ENCODE data around the gene SDHB.

SDHB gene

GRCh38 chr1:17011092-17011438, 42.8 kb downstream of the SDHB start:
- DNase-seq (ENCODE audit: low read depth, low spot score): no peak
- no peak overlapping the region for H3K27ac ChIP-seq
- H3K9ac ChIP-seq (ENCODE audit: insufficient read length): peak overlapping the region; percentile 57
- TF ChIP-seq FOXP2 (optimal IDR thresholded peaks at IDR 0.05; ENCODE audit: control extremely low read depth, extremely low read length, insufficient read depth) (no peak), EZH2 (IDR thresholded peaks at IDR 0.05) (no peak), POLR2AphosphoS5 (IDR thresholded peaks at IDR 0.05; ENCODE audit: borderline replicate concordance, low read depth, low read length) (no peak)
- no peaks in the 10 kb centered on the region for H3K9me3 ChIP-seq (ENCODE audit: low read depth, low read length)
- H3K36me3 ChIP-seq (ENCODE audit: insufficient read depth, low read length): no peaks in the 10 kb centered on the region
- peak overlapping the region; percentile 86 for H3K4me3 ChIP-seq

GRCh38 chr1:17009706-17010105, 44.1 kb downstream of the SDHB start:
- Histone ChIP-seq H3K9ac (ENCODE audit: insufficient read length) (no peak overlapping the region), H3K9me3 (ENCODE audit: low read depth, low read length) (no peaks in the 10 kb centered on the region), H3K4me3 (no peak overlapping the region), H3K27ac (no peak overlapping the region), H3K36me3 (ENCODE audit: insufficient read depth, low read length) (no peaks in the 10 kb centered on the region)
- TF ChIP-seq EZH2 (IDR thresholded peaks at IDR 0.05): no peak
- TF ChIP-seq POLR2AphosphoS5 (IDR thresholded peaks at IDR 0.05; ENCODE audit: borderline replicate concordance, low read depth, low read length): no peak
- TF ChIP-seq FOXP2 (optimal IDR thresholded peaks at IDR 0.05; ENCODE audit: control extremely low read depth, extremely low read length, insufficient read depth): no peak
- no peak for DNase-seq (ENCODE audit: low read depth, low spot score)

- Histone ChIP-seq H3K4me3 (no peak overlapping the region), H3K9ac (ENCODE audit: insufficient read length) (no peak overlapping the region), H3K27ac (no peak overlapping the region), H3K9me3 (ENCODE audit: low read depth, low read length) (no peaks in the 10 kb centered on the region), H3K36me3 (ENCODE audit: insufficient read depth, low read length) (no peaks in the 10 kb centered on the region; the same call in 1 of the 2 replicates)
- no peak for DNase-seq (ENCODE audit: low read depth, low spot score)
- TF ChIP-seq FOXP2 (optimal IDR thresholded peaks at IDR 0.05; ENCODE audit: control extremely low read depth, extremely low read length, insufficient read depth) (no peak), EZH2 (IDR thresholded peaks at IDR 0.05) (no peak), POLR2AphosphoS5 (IDR thresholded peaks at IDR 0.05; ENCODE audit: borderline replicate concordance, low read depth, low read length) (no peak)
These were observed 45.5 kb downstream of the SDHB start for GRCh38 chr1:17008208-17008855.

GRCh38 chr1:17007121-17007520, 46.7 kb downstream of the SDHB start:
- no peak overlapping the region for H3K27ac ChIP-seq
- TF ChIP-seq POLR2AphosphoS5 (IDR thresholded peaks at IDR 0.05; ENCODE audit: borderline replicate concordance, low read depth, low read length): no peak
- TF ChIP-seq FOXP2 (optimal IDR thresholded peaks at IDR 0.05; ENCODE audit: control extremely low read depth, extremely low read length, insufficient read depth): no peak
- no peak for TF ChIP-seq EZH2 (IDR thresholded peaks at IDR 0.05)
- no peak overlapping the region for H3K9ac ChIP-seq (ENCODE audit: insufficient read length)
- no peaks in the 10 kb centered on the region for H3K9me3 ChIP-seq (ENCODE audit: low read depth, low read length)
- DNase-seq (ENCODE audit: low read depth, low spot score): no peak
- no peak overlapping the region for H3K4me3 ChIP-seq
- H3K36me3 ChIP-seq (ENCODE audit: insufficient read depth, low read length): peaks cover 5% of the 10 kb centered on the region; the same call in 1 of the 2 replicates

GRCh38 chr1:17005365-17005740, 48.5 kb downstream of the SDHB start:
- Histone ChIP-seq H3K9ac (ENCODE audit: insufficient read length) (no peak overlapping the region), H3K27ac (no peak overlapping the region), H3K9me3 (ENCODE audit: low read depth, low read length) (no peaks in the 10 kb centered on the region), H3K36me3 (ENCODE audit: insufficient read depth, low read length) (peaks cover 10% of the 10 kb centered on the region; the same call in 1 of the 2 replicates), H3K4me3 (no peak overlapping the region)
- TF ChIP-seq POLR2AphosphoS5 (IDR thresholded peaks at IDR 0.05; ENCODE audit: borderline replicate concordance, low read depth, low read length) (no peak), FOXP2 (optimal IDR thresholded peaks at IDR 0.05; ENCODE audit: control extremely low read depth, extremely low read length, insufficient read depth) (no peak)
- DNase-seq (ENCODE audit: low read depth, low spot score): no peak

- Histone ChIP-seq H3K4me3 (no peak overlapping the region), H3K9me3 (ENCODE audit: low read depth, low read length) (no peaks in the 10 kb centered on the region), H3K27ac (no peak overlapping the region), H3K36me3 (ENCODE audit: insufficient read depth, low read length) (peaks cover 10% of the 10 kb centered on the region; the same call in 1 of the 2 replicates), H3K9ac (ENCODE audit: insufficient read length) (no peak overlapping the region)
- no peak for DNase-seq (ENCODE audit: low read depth, low spot score)
- no peak for TF ChIP-seq FOXP2 (optimal IDR thresholded peaks at IDR 0.05; ENCODE audit: control extremely low read depth, extremely low read length, insufficient read depth)
- no peak for TF ChIP-seq POLR2AphosphoS5 (IDR thresholded peaks at IDR 0.05; ENCODE audit: borderline replicate concordance, low read depth, low read length)
- no peak for TF ChIP-seq EZH2 (IDR thresholded peaks at IDR 0.05)
These were observed 49.1 kb downstream of the SDHB start for GRCh38 chr1:17004466-17005364.

GRCh38 chr1:17002524-17002902, 51.3 kb downstream of the SDHB start:
- TF ChIP-seq POLR2AphosphoS5 (IDR thresholded peaks at IDR 0.05; ENCODE audit: borderline replicate concordance, low read depth, low read length) (no peak), EZH2 (IDR thresholded peaks at IDR 0.05) (no peak), FOXP2 (optimal IDR thresholded peaks at IDR 0.05; ENCODE audit: control extremely low read depth, extremely low read length, insufficient read depth) (no peak)
- no peak for DNase-seq (ENCODE audit: low read depth, low spot score)
- Histone ChIP-seq H3K9me3 (ENCODE audit: low read depth, low read length) (no peaks in the 10 kb centered on the region), H3K27ac (no peak overlapping the region), H3K36me3 (ENCODE audit: insufficient read depth, low read length) (peaks cover 10% of the 10 kb centered on the region; the same call in 1 of the 2 replicates), H3K4me3 (no peak overlapping the region), H3K9ac (ENCODE audit: insufficient read length) (no peak overlapping the region)

- H3K36me3 ChIP-seq (ENCODE audit: insufficient read depth, low read length): peaks cover 10% of the 10 kb centered on the region; the same call in 1 of the 2 replicates
- no peak for DNase-seq (ENCODE audit: low read depth, low spot score)
- no peak overlapping the region for H3K4me3 ChIP-seq
- no peak for TF ChIP-seq EZH2 (IDR thresholded peaks at IDR 0.05)
- TF ChIP-seq POLR2AphosphoS5 (IDR thresholded peaks at IDR 0.05; ENCODE audit: borderline replicate concordance, low read depth, low read length): no peak
- TF ChIP-seq FOXP2 (optimal IDR thresholded peaks at IDR 0.05; ENCODE audit: control extremely low read depth, extremely low read length, insufficient read depth): no peak
- no peak overlapping the region for H3K27ac ChIP-seq
- H3K9ac ChIP-seq (ENCODE audit: insufficient read length): no peak overlapping the region
- H3K9me3 ChIP-seq (ENCODE audit: low read depth, low read length): no peaks in the 10 kb centered on the region
These were observed 51.9 kb downstream of the SDHB start for GRCh38 chr1:17001760-17002523.

Measured in SK-N-MC (cell line).